IPS-18c (cell line): ENCODE data around the gene KLHL29.

Experiments used
- H3K4me3 ChIP-seq: 2 replicates; pipeline ENCODE4 v1.7.0; 2013; ENCODE audit warnings: low read depth, mild to moderate bottlenecking, low read length, moderate library complexity; ENCODE audit not compliant: insufficient read depth
- H3K9me3 ChIP-seq: one replicate; pipeline ENCODE4 v1.6.1; 2013; ENCODE audit warnings: mild to moderate bottlenecking, low read length, moderate library complexity; ENCODE audit not compliant: control insufficient read depth, insufficient read depth

The KLHL29 gene

GRCh38 chr2:23586741-23587306, 201.8 kb downstream of the KLHL29 start:
- no peak overlapping the region; the same call in 1 of the 2 replicates for H3K4me3 ChIP-seq
- H3K9me3 ChIP-seq: no peaks in the 10 kb centered on the region

DNA sequence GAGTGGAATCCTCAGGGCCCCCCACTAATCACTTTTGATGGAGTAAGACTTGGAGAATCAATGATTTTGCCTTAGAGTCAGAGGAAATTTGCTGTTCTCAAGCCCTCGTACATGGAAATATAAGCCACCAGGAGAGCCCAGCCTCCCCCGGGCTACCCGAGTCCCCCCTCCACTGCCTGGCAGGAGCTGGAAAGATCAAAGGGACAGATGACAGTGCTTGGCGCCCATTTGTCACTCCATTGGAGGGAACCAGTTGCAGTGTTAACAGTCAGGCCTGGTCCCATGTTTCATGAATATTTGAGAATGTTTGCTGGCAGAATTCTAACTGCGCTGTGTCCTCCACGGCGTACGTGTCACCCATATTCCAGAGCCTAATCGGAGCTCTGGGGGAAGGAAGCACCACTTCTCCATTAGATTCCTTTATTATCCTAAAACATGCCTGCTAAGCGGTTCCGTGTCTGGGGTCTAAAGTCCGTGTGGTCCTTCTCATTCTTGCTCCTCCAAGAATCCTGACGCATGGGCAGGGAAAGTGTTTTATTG, 202.4 kb downstream of the KLHL29 start:
- Histone ChIP-seq H3K9me3 (no peaks in the 10 kb centered on the region), H3K4me3 (no peak overlapping the region)

DNA sequence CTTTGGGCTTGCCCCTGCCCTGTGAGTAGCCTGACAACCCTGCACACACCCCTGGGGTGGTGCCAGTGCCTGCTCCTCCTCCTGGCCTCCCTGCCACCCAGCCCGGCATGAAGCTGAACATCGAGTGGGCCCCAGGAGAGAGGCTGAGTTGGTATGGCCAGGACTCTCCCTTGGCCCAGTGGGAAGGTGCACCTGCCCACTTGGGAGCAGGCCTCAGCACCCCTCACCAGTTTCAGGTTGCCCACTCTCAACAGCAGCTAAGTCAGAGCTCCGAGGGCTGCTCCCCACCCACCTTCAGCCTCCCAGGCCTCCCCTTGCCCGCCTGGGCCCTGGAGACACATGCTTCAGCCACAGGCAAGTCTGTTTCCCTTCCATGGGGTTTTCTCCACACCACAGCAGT, 203.1 kb downstream of the KLHL29 start:
- Histone ChIP-seq H3K4me3 (no peak overlapping the region), H3K9me3 (no peaks in the 10 kb centered on the region)

DNA sequence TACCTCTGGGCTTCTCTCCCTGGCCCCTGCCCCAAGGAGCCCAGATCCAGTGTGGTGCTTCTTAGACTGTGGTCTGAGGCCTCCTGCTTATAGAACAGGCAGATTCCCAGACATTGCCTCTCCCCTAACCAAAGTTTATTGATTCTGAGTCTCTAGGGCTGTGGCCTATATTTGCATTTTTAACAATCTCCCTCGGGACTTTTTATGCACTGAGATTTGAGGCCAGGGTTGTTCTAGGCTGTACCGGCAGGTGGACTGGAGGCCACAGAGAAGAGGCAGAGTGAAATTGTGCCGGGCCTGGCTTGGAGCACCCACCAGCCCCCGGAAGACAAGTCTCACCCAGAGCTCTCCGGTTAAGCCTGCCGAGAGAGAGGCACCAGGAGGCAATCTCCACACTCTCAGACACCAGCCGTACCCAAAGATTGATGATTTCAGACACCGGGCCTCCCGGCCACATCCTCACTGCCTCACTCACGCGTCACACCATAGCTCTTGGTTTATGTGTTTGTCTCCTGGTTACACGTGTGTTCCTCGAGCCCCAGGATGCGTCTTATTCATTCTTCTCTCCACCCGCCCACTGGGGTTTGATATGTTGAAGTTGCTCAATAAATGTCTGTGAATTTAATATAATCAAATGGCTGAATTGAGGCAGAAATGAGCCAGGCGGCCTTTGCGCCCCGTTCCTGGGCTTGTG, 203.7 kb downstream of the KLHL29 start:
- Histone ChIP-seq H3K9me3 (no peaks in the 10 kb centered on the region), H3K4me3 (no peak overlapping the region)

- no peak overlapping the region for H3K4me3 ChIP-seq
- H3K9me3 ChIP-seq: no peaks in the 10 kb centered on the region
Measured at GRCh38 chr2:23589220-23589647, 204.3 kb downstream of the KLHL29 start.

DNA sequence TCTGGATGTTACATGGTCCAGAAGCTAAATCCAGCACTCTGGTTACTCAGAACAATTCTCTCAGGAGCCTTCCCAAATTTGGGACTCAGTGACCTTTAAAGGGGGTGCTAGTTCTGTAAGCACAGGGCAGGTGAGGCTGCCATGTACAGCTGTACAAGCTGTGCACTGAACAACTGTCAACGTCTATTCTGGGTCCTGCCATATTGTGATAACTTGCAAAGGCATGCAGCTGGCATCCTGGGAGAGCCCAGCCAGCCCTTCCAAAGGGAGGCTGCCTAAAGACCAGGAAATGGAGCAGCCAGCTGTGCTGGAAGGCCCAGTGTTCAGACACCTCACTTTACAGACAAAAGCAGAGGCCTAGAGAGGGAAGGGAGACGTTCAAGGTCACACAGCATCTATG, 204.8 kb downstream of the KLHL29 start:
- Histone ChIP-seq H3K9me3 (no peaks in the 10 kb centered on the region), H3K4me3 (no peak overlapping the region)

GRCh38 chr2:23590241-23590869, 205.4 kb downstream of the KLHL29 start:
- no peaks in the 10 kb centered on the region for H3K9me3 ChIP-seq
- H3K4me3 ChIP-seq: no peak overlapping the region

DNA sequence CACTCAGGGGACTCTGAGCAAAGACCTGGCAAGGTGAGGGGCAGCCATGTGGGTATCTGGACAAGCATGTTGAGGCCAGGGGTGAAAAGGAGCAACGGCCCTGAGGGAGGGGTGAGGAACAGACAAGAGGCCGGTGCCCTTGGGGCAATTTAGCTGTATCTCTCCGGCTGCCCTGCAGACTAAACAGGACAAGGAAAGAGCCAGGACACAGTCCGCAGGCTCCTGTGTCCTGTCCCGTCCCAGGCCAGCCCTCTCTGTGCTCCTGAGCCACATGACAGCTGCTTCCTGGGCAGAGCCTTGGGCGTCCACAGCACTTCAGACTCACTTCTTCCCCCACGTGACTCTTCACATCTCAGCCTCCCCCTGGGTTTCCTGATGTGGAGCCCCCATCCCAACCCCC, 206.1 kb downstream of the KLHL29 start:
- H3K4me3 ChIP-seq: no peak overlapping the region
- H3K9me3 ChIP-seq: no peaks in the 10 kb centered on the region

- no peaks in the 10 kb centered on the region for H3K9me3 ChIP-seq
- no peak overlapping the region for H3K4me3 ChIP-seq
Measured at GRCh38 chr2:23592061-23592685, 207.2 kb downstream of the KLHL29 start.

- Histone ChIP-seq H3K4me3 (no peak overlapping the region), H3K9me3 (no peaks in the 10 kb centered on the region)
Measured at GRCh38 chr2:23592898-23593751, 208.1 kb downstream of the KLHL29 start.

DNA sequence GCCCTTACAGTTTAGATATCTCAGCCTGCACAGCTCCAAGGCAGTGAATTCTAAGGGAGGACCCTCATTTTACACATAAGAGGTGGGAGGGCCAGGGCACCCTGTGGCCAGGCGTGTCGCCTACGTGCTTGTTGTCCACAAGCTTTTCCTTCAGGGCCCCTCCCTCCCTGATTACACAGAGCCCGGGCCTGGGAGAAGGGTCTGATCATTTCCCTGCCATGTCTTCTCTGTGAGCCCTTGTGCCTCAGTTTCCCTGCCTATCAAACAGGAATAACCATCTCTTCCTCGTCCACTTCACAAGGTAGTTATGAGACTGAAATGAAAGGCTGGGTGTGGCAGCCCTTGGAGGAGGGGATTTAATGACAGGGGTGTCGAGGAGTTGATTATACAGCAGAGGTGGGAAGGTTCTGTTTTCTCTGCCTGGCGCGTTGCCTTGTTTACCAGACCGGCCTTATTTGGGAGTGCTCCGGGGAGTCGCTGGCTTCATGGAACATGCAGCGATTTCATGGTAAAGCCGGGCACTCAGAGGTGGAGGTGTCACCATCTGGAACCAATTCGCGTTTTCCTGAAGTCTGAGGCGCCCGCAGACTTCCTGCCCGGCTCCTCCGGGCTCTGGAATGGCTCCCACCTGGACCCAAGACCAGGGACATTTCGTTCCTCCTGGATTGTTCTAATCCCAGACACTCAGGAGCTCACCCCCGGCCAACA, 208.9 kb downstream of the KLHL29 start:
- Histone ChIP-seq H3K9me3 (no peaks in the 10 kb centered on the region), H3K4me3 (no peak overlapping the region)

GRCh38 chr2:23594460-23594825, 209.5 kb downstream of the KLHL29 start:
- H3K4me3 ChIP-seq: no peak overlapping the region

GRCh38 chr2:23595021-23595420, 210.0 kb downstream of the KLHL29 start:
- no peaks in the 10 kb centered on the region for H3K9me3 ChIP-seq
- no peak overlapping the region for H3K4me3 ChIP-seq

More at GRCh38 chr2:23594460-23594825, 209.5 kb downstream of the KLHL29 start:
- H3K9me3 ChIP-seq: no peaks in the 10 kb centered on the region

DNA sequence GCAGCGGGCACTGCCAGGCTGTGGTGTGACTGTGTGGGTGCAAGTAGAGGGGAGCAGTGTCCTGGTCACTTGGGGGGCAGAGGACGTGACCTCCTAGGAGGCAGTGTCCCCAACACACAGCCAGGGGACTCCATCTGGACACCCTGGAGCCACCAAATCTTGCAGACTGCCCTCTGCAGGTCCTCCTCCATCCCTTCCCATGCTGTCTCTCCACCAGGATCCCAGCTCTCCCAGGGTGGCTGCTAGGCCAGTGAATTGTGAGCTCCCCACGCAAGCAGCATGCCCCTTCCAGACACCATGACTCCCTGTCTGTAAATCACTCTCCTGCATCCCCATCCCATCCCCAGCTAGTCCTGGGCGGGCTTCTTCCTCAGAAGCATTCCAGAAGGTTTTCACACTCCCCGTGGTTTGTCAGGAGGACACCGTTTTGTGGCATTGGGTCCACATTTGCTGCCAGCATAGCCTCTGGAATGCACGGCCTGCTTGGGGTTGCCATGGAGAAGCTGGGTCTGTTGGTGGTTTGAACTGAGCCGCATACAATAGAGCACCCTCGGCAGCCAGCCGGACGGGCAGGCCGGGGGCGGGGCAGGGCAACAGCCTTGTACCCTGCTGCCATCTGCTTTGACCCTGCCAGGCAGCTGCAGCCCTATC, 210.7 kb downstream of the KLHL29 start:
- H3K9me3 ChIP-seq: no peaks in the 10 kb centered on the region
- no peak overlapping the region for H3K4me3 ChIP-seq

DNA sequence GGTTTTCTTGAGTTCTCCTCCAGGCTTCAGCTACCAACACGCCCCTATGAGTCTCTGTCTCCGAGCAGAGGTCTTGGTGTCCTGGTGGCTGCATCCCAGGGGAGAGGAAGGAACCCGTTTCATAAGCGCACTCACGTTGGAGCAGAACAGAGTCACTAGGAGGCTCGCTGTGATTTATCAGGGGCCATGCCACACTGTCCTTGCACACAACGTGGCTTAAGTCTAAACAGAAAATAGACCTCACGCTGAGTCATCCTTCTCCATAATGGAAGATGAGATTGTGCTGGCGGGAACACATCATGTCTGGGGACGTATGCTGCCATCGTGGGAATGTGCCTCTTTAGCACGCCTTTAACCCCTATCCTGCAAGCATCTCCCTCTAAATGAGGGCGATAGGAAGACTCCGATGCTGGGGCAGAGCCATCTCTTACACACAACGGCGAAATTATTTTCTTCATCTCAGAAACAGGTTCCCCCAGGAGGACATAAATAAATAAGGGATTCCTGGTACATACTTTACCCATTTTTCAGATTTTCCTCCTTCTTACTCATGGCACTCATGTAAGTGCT, 211.4 kb downstream of the KLHL29 start:
- H3K4me3 ChIP-seq: no peak overlapping the region
- no peaks in the 10 kb centered on the region for H3K9me3 ChIP-seq

DNA sequence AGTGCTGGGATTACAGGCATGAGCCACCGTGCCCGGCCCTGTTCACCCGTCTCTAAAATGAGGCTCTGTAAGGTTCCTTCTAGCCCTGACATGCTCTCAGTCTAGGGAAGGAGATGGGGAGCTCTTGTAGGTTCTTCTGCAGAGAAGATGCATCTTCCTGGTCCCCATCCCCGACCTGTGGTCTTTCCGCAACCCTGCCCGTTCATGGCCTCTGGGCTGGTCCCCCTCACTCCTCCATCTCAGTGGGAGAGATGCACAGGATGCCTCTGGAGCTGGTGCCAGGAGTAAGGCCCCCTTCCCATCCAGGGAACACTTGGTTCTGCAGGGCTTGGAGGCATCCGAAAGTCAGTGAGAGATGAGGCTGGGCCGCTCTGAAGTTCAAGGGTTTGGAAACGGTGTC, 212.7 kb downstream of the KLHL29 start:
- Histone ChIP-seq H3K9me3 (no peaks in the 10 kb centered on the region), H3K4me3 (no peak overlapping the region)
